Skeletal muscle satellite cell (primary cell): ENCODE data around the gene NEUROD1. TPM values are rescaled to one million over a fixed set of nuclear protein-coding genes. Genes with fewer than 3 reads are reported as not detected.
"Not testable (repeated sequence)": the region's sequence is repeated elsewhere in the genome, so short reads cannot be mapped to it uniquely, and the experiment has no call there.

Source experiments
- H3K27me3 ChIP-seq: 2 replicates; pipeline ENCODE4 v1.7.0; 2013; ENCODE audit warnings: low read length; ENCODE audit not compliant: control insufficient read depth, insufficient read depth
- H3K36me3 ChIP-seq: 2 replicates; pipeline ENCODE4 v1.7.0; 2013; ENCODE audit warnings: mild to moderate bottlenecking, control low read depth, low read length; ENCODE audit not compliant: insufficient read depth
- H3K4me1 ChIP-seq: 2 replicates; pipeline ENCODE4 v1.7.0; 2013; ENCODE audit warnings: low read length; ENCODE audit not compliant: control insufficient read depth, insufficient read depth
- H3K4me2 ChIP-seq: 2 replicates; pipeline ENCODE4 v1.7.0; 2013; ENCODE audit warnings: mild to moderate bottlenecking, low read length
- H3K4me3 ChIP-seq: 2 replicates; pipeline ENCODE4 v1.7.0; 2013; ENCODE audit warnings: low read length
- H3K9ac ChIP-seq: 2 replicates; pipeline ENCODE4 v1.7.0; 2013; ENCODE audit warnings: mild to moderate bottlenecking, low read depth, low read length, moderate library complexity
- H3K9me3 ChIP-seq: replicated peaks from 2 replicates; pipeline ENCODE4 v1.7.0; 2013; ENCODE audit warnings: mild to moderate bottlenecking, control low read depth, low read length
- total RNA-seq: library from RNA; depleted of rRNA; stranded (reverse); fragments of >200 nt; gene quantifications from 2 replicates; pipeline ENCODE4 v1.2.3, GENCODE V29; 2012; rRNA removed

NEUROD1 gene
- not detected in 2 replicates for total RNA-seq

GRCh38 chr2:181680055-181680936 is at the start of gene NEUROD1:
TSS of gene NEUROD1 (minus strand) at chr2:181680517. CDS start at chr2:181678860, 1,657 bp downstream.
- Histone ChIP-seq H3K27me3 (peaks cover 89% of the 10 kb centered on the region), H3K4me1 (peaks cover 13% of the 10 kb centered on the region), H3K9me3 (peaks cover 3% of the 10 kb centered on the region), H3K4me2 (peak within 1 kb of the TSS; percentile 72), H3K36me3 (no peaks in the 10 kb centered on the region), H3K9ac (no peak within 1 kb of the TSS), H3K4me3 (peak within 1 kb of the TSS; percentile 36)

GRCh38 chr2:181725476-181725875 is 45.2 kb upstream of the NEUROD1 start:
- no peaks in the 10 kb centered on the region for H3K4me1 ChIP-seq

DNA sequence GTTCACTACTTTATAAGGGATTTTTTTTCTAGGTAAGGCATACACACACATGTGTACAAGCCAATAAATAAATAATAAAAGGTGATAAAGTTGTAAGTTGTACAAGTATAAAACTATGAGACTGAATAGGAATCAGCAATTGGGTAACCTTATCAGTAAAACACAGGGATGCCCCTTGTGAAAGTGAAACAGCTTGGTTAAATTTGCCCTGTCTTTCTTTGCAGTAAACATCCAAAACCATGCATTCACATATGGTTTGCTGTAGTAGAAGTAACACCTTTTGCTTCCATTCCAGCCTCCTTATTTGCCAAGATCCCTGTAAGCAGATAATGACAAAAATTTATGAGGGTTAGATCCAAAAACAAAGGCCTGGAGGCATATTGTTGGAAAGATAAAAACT is 44.3 kb upstream of the NEUROD1 start:
- Histone ChIP-seq H3K27me3 (peaks cover 11% of the 10 kb centered on the region), H3K4me1 (no peaks in the 10 kb centered on the region), H3K9ac (no peak overlapping the region), H3K9me3 (no peaks in the 10 kb centered on the region), H3K4me2 (no peak overlapping the region), H3K4me3 (no peak overlapping the region), H3K36me3 (no peaks in the 10 kb centered on the region)

More at GRCh38 chr2:181725476-181725875, 45.2 kb upstream of the NEUROD1 start:
- Histone ChIP-seq H3K36me3 (no peaks in the 10 kb centered on the region), H3K9me3 (no peaks in the 10 kb centered on the region), H3K4me2 (no peak overlapping the region), H3K9ac (no peak overlapping the region), H3K4me3 (no peak overlapping the region), H3K27me3 (peaks cover 11% of the 10 kb centered on the region)

- no peaks in the 10 kb centered on the region for H3K4me1 ChIP-seq
- no peaks in the 10 kb centered on the region for H3K36me3 ChIP-seq
- H3K9ac ChIP-seq: no peak overlapping the region
- no peak overlapping the region for H3K4me2 ChIP-seq
- peaks cover 7% of the 10 kb centered on the region for H3K27me3 ChIP-seq
- no peaks in the 10 kb centered on the region for H3K9me3 ChIP-seq
- no peak overlapping the region for H3K4me3 ChIP-seq
Measured at GRCh38 chr2:181723731-181724130, 43.4 kb upstream of the NEUROD1 start.

DNA sequence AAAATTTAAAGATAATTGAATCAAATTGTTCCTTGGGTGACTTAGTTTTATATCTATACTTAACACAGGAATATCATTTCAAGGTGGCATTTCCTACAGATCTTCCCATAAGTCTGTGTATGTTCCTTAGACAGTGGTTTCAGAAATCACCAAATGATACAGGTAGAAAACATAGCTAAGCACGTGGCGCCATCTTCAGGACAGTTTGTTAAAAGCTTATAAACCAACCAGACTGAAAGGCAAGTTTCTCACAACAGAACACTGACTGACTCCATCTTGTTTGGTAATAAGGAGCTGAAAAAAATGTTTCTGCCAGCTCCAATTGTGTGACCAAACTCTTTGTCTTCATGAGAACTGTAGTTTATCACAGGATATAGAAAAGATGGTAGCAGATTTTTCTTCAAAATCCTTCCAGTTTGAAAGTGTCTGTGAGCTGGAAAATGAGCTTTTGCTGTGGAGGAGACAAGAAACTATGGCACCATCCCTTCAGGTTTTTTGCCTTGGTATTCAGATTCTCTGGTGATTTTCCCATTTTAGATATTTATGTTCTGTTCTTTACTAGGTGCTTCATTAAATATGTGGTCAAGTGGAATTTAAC is 34.8 kb upstream of the NEUROD1 start:
- Histone ChIP-seq H3K36me3 (no peaks in the 10 kb centered on the region), H3K4me1 (no peaks in the 10 kb centered on the region), H3K9ac (no peak overlapping the region), H3K4me3 (no peak overlapping the region), H3K9me3 (no peaks in the 10 kb centered on the region), H3K27me3 (no peaks in the 10 kb centered on the region), H3K4me2 (no peak overlapping the region)

DNA sequence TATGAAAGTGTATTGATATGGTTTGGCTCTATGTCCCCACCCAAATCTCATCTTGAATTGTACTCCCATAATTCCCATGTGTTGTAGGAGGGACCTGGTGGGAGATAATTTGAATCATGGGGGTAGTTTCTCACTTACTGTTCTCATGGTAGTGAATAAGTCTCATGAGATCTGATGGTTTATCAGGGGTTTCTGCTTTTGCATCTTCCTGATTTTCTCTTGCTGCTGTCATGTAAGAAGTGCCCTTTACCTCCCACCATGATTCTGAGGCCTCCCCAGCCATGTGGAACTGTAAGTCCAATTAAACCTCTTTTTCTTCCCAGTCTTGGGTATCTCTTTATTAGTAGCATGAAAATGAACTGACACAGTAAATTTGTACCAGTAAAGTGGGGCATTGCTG is 30.7 kb upstream of the NEUROD1 start:
- not testable (repeated sequence) for H3K4me3 ChIP-seq, H3K4me1 ChIP-seq, H3K36me3 ChIP-seq, H3K9me3 ChIP-seq, H3K27me3 ChIP-seq, H3K4me2 ChIP-seq, H3K9ac ChIP-seq

GRCh38 chr2:181702519-181702918 is 22.2 kb upstream of the NEUROD1 start:
- not testable (repeated sequence) for H3K4me2 ChIP-seq, H3K4me3 ChIP-seq, H3K36me3 ChIP-seq

GRCh38 chr2:181698223-181698622 is 17.9 kb upstream of the NEUROD1 start:
- Histone ChIP-seq H3K36me3 (no peaks in the 10 kb centered on the region), H3K4me2 (no peak overlapping the region), H3K9ac (no peak overlapping the region), H3K4me1 (no peaks in the 10 kb centered on the region), H3K27me3 (peaks cover 24% of the 10 kb centered on the region), H3K4me3 (no peak overlapping the region), H3K9me3 (no peaks in the 10 kb centered on the region)

More at GRCh38 chr2:181702519-181702918, 22.2 kb upstream of the NEUROD1 start:
- H3K9ac ChIP-seq, H3K4me1 ChIP-seq, H3K9me3 ChIP-seq: not testable (repeated sequence)
- H3K27me3 ChIP-seq: peaks cover 12% of the 10 kb centered on the region

GRCh38 chr2:181697571-181697970 is 17.3 kb upstream of the NEUROD1 start:
- H3K36me3 ChIP-seq: no peaks in the 10 kb centered on the region
- no peak overlapping the region for H3K9ac ChIP-seq
- H3K27me3 ChIP-seq: peaks cover 24% of the 10 kb centered on the region
- H3K4me3 ChIP-seq: no peak overlapping the region
- no peak overlapping the region for H3K4me2 ChIP-seq
- no peaks in the 10 kb centered on the region for H3K9me3 ChIP-seq
- H3K4me1 ChIP-seq: no peaks in the 10 kb centered on the region

DNA sequence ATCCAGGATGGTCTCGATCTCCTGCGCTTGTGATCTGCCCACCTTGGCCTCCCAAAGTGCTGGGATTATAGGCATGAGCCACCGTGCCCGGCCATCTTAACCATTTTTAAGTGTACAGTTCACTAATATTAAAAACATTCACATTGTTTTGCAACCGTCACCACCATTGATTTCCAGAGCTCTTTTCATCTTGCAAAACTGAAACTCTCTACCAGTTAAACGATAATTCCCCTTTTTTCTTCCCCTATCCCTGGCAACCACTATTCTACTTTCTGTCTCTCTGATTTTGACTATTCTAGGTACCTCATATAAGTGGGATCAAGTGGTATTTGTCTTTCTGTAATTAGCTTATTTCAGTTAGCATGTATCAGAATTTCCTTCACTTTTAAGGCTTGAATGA is 16.8 kb upstream of the NEUROD1 start:
- H3K9me3 ChIP-seq: no peaks in the 10 kb centered on the region
- no peaks in the 10 kb centered on the region for H3K4me1 ChIP-seq
- no peak overlapping the region for H3K4me3 ChIP-seq
- H3K27me3 ChIP-seq: peaks cover 24% of the 10 kb centered on the region
- no peaks in the 10 kb centered on the region for H3K36me3 ChIP-seq
- no peak overlapping the region for H3K4me2 ChIP-seq
- H3K9ac ChIP-seq: no peak overlapping the region

GRCh38 chr2:181694271-181694670 is 14.0 kb upstream of the NEUROD1 start:
- Histone ChIP-seq H3K9ac (no peak overlapping the region), H3K4me3 (no peak overlapping the region), H3K36me3 (no peaks in the 10 kb centered on the region), H3K27me3 (peaks cover 37% of the 10 kb centered on the region), H3K4me1 (no peaks in the 10 kb centered on the region), H3K4me2 (no peak overlapping the region), H3K9me3 (no peaks in the 10 kb centered on the region)
